K562 (cell line): ENCODE measurements around the gene NENF. TPM values are rescaled to one million over a fixed set of nuclear protein-coding genes. Genes with fewer than 3 reads are reported as not detected.
A peak's percentile ranks its signal among the peaks of the same experiment; 100 is the strongest.

Experiments used
- CC2D1A ChIP-seq: fragments of 450-650 bp; IDR thresholded peaks from 2 replicates; pipeline ENCODE4 v1.6.1; 2017; ENCODE audit warnings: mild to moderate bottlenecking
- ETV1 ChIP-seq: fragments of 450-650 bp; conservative IDR thresholded peaks from 2 replicates; pipeline ENCODE4 v1.6.1; 2016; ENCODE audit warnings: missing genetic modification characterization, control low read depth, low read depth, missing compliant biosample characterization
- JUND ChIP-seq, 2 experiments: IDR thresholded peaks; 2 replicates in 1 of 2; 3 replicates in 1 of 2; pipeline ENCODE4 v1.6.1; 2011; ENCODE audit warnings: borderline replicate concordance in 2 of 2, low read depth in 2 of 2, low read length in 2 of 2, improper control_type of control experiment in 1 of 2, missing biosample characterization in 1 of 2, missing genetic modification characterization in 1 of 2, missing genetic modification reagents in 1 of 2
- RAD21 ChIP-seq, 2 experiments: fragments of 250-450 bp in 1 of 2; fragments of 450-650 bp in 1 of 2; sonication (Bioruptor Pico) in 1 of 2; formaldehyde crosslinking in 1 of 2; IDR thresholded peaks in 1 of 2; conservative IDR thresholded peaks in 1 of 2; 2 replicates each; pipeline versions ENCODE4 v1.4.0 to v1.8.0; 2020 to 2022; ENCODE audit warnings: mild to moderate bottlenecking in 2 of 2, moderate library complexity in 1 of 2
- RB1 ChIP-seq: fragments of 450-650 bp; IDR thresholded peaks from 2 replicates; pipeline ENCODE4 v1.6.1; 2017; ENCODE audit warnings: low read depth, mild to moderate bottlenecking
- STAG1 ChIP-seq: sonication (generic); formaldehyde crosslinking; IDR thresholded peaks from 2 replicates; pipeline ENCODE4 v1.5.0; 2020; ENCODE audit warnings: missing genetic modification reagents, borderline replicate concordance
- polyA plus RNA-seq, 8 experiments: library from polyadenylated mRNA; depleted of rRNA in 4 of 8; stranded (reverse) in 5 of 8; unstranded in 3 of 8; fragments of >200 nt; fragmentation: Nextera tagmentation in 2 of 8; fragmentation: Illumina TruSeq in 1 of 8; extraction: Ambion mirVana in 2 of 8; extraction: Trizol in 1 of 8; gene quantifications; 2 replicates each; pipeline versions ENCODE4 v1.2.1 to v1.2.3, GENCODE V29; 2011 to 2014; ENCODE audit warnings: inconsistent platforms in 1 of 8, missing spikeins in 1 of 8
- total RNA-seq, 7 experiments: library from RNA; depleted of rRNA in 6 of 7; stranded (reverse); fragments of >200 nt in 6 of 7; fragmentation: Illumina TruSeq in 2 of 7; extraction: Trizol in 2 of 7; gene quantifications; 2 replicates each; pipeline versions ENCODE4 v1.2.1 to v1.2.3, GENCODE V29; 2011 to 2021; ENCODE audit warnings: low replicate concordance in 1 of 7
- TF ChIP-seq, protein P1 (sequence below): sonication (generic); formaldehyde crosslinking; IDR thresholded peaks from 2 replicates; pipeline ENCODE4 v1.8.1; 2023; ENCODE audit warnings: mild to moderate bottlenecking, missing genetic modification reagents
- TF ChIP-seq, protein P2 (sequence below): fragments of 450-650 bp; formaldehyde crosslinking; IDR thresholded peaks from 2 replicates; pipeline ENCODE4 v1.4.0; 2020; ENCODE audit warnings: mild to moderate bottlenecking, moderate library complexity
- TF ChIP-seq, protein P3 (sequence below): fragments of 250-450 bp; sonication (Bioruptor Pico); IDR thresholded peaks from 2 replicates; pipeline ENCODE4 v1.5.1; 2021; ENCODE audit warnings: mild to moderate bottlenecking

Gene NENF
- total and polyA plus RNA-seq, 9 of the 15 experiments (the other 6 are each of a cell fraction or from before 2014, with no cell fraction given) = 6.1 to 100 (median 72.8) TPM

- TF ChIP-seq, protein P1, sequence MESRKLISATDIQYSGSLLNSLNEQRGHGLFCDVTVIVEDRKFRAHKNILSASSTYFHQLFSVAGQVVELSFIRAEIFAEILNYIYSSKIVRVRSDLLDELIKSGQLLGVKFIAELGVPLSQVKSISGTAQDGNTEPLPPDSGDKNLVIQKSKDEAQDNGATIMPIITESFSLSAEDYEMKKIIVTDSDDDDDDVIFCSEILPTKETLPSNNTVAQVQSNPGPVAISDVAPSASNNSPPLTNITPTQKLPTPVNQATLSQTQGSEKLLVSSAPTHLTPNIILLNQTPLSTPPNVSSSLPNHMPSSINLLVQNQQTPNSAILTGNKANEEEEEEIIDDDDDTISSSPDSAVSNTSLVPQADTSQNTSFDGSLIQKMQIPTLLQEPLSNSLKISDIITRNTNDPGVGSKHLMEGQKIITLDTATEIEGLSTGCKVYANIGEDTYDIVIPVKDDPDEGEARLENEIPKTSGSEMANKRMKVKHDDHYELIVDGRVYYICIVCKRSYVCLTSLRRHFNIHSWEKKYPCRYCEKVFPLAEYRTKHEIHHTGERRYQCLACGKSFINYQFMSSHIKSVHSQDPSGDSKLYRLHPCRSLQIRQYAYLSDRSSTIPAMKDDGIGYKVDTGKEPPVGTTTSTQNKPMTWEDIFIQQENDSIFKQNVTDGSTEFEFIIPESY (CRISPR knock-in tag) = peak; percentile 40; the same call in 1 of the 2 replicates
- peak; percentile 67 to 91 for TF ChIP-seq RAD21 (CRISPR knock-in tag; conservative IDR thresholded peaks at IDR 0.05 in 1 of 2, IDR thresholded peaks at IDR 0.05 in 1 of 2)
- 0 out of 2 replicates have a peak, but pooled peaks have one; percentile 31 for TF ChIP-seq CC2D1A
- TF ChIP-seq, protein P2, sequence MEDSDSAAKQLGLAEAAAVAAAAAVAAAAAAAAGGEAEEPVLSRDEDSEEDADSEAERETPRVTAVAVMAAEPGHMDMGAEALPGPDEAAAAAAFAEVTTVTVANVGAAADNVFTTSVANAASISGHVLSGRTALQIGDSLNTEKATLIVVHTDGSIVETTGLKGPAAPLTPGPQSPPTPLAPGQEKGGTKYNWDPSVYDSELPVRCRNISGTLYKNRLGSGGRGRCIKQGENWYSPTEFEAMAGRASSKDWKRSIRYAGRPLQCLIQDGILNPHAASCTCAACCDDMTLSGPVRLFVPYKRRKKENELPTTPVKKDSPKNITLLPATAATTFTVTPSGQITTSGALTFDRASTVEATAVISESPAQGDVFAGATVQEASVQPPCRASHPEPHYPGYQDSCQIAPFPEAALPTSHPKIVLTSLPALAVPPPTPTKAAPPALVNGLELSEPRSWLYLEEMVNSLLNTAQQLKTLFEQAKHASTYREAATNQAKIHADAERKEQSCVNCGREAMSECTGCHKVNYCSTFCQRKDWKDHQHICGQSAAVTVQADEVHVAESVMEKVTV = peak; percentile 59; the same call in 1 of the 2 replicates
- TF ChIP-seq, protein P3, sequence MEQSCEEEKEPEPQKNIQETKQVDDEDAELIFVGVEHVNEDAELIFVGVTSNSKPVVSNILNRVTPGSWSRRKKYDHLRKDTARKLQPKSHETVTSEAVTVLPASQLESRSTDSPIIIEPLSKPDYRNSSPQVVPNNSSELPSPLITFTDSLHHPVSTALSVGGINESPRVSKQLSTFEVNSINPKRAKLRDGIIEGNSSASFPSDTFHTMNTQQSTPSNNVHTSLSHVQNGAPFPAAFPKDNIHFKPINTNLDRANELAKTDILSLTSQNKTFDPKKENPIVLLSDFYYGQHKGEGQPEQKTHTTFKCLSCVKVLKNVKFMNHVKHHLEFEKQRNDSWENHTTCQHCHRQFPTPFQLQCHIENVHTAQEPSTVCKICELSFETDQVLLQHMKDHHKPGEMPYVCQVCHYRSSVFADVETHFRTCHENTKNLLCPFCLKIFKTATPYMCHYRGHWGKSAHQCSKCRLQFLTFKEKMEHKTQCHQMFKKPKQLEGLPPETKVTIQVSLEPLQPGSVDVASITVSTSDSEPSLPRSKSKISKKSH = no peak
- TF ChIP-seq RB1 = 0 out of 2 replicates have a peak, but pooled peaks have one; percentile 22
- peak; percentile 63 for TF ChIP-seq STAG1 (CRISPR knock-in tag)
- peak; percentile 30; the same call in 1 of the 2 replicates for TF ChIP-seq ETV1 (tag)
- peak; percentile 19; the same call in 1 of the 2 replicates for TF ChIP-seq JUND (IDR thresholded peaks at IDR 0.05; ENCODE audit: borderline replicate concordance, low read depth, low read length)
- no peak for TF ChIP-seq JUND (tag; IDR thresholded peaks at IDR 0.05; ENCODE audit: borderline replicate concordance, low read depth, low read length)
Measured at GRCh38 chr1:212457740-212458338, 25.1 kb downstream of the NENF start (continued).
